Measurements from ENCODE around the gene E2F4. TPM values are rescaled to one million over a fixed set of nuclear protein-coding genes. Genes with fewer than 3 reads are reported as not detected.
A peak's percentile ranks its signal among the peaks of the same experiment; 100 is the strongest.

E2F4 gene
- total and polyA plus RNA-seq, 9 of the 15 experiments (the other 6 are each of a cell fraction or from before 2014, with no cell fraction given) = 9.7 to 139 (median 106) TPM

- TF ChIP-seq CHCHD3 (CRISPR knock-in tag; IDR thresholded peaks at IDR 0.05) (no peak), BCL6 (CRISPR knock-in tag; IDR thresholded peaks at IDR 0.05) (no peak), SIN3B (IDR thresholded peaks at IDR 0.05; ENCODE audit: low read depth) (no peak), ZKSCAN3 (CRISPR knock-in tag; IDR thresholded peaks at IDR 0.05) (no peak), RBM17 (IDR thresholded peaks at IDR 0.05; ENCODE audit: borderline replicate concordance, low read depth, low read length) (no peak), CEBPB (tag; IDR thresholded peaks at IDR 0.05) (no peak), SMARCA5 (IDR thresholded peaks at IDR 0.05) (no peak), ZNF717 (CRISPR knock-in tag; IDR thresholded peaks at IDR 0.05) (no peak), KAT7 (CRISPR knock-in tag; IDR thresholded peaks at IDR 0.05; ENCODE audit: borderline replicate concordance) (0 out of 2 replicates have a peak, but pooled peaks have one; percentile 70), MEF2A (IDR thresholded peaks at IDR 0.05; ENCODE audit: control insufficient read depth, low read depth, low read length) (no peak), RUNX1 (IDR thresholded peaks at IDR 0.05; ENCODE audit: low read depth) (peak; percentile 22; the same call in 1 of the 2 replicates), TEAD2 (tag; IDR thresholded peaks at IDR 0.05) (no peak), RBBP5 (IDR thresholded peaks at IDR 0.05; ENCODE audit: borderline replicate concordance, insufficient read depth, low read length, poor library complexity, severe bottlenecking) (peak; percentile 41), ZNF75A (CRISPR knock-in tag; IDR thresholded peaks at IDR 0.05) (no peak), POLR3G (IDR thresholded peaks at IDR 0.05; ENCODE audit: extremely low read depth, insufficient read length, insufficient replicate concordance) (no peak), CC2D1A (IDR thresholded peaks at IDR 0.05) (no peak), ZMIZ1 (IDR thresholded peaks at IDR 0.05; ENCODE audit: low read depth in 2 of 2, low read length in 2 of 2) (no peak), ELF4 (CRISPR knock-in tag; IDR thresholded peaks at IDR 0.05) (no peak), GTF2F1 (IDR thresholded peaks at IDR 0.05; ENCODE audit: low read depth, low read length) (no peak)
- TF ChIP-seq, protein P1, sequence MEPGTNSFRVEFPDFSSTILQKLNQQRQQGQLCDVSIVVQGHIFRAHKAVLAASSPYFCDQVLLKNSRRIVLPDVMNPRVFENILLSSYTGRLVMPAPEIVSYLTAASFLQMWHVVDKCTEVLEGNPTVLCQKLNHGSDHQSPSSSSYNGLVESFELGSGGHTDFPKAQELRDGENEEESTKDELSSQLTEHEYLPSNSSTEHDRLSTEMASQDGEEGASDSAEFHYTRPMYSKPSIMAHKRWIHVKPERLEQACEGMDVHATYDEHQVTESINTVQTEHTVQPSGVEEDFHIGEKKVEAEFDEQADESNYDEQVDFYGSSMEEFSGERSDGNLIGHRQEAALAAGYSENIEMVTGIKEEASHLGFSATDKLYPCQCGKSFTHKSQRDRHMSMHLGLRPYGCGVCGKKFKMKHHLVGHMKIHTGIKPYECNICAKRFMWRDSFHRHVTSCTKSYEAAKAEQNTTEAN (CRISPR knock-in tag; IDR thresholded peaks at IDR 0.05) = no peak
- TF ChIP-seq, protein P2, sequence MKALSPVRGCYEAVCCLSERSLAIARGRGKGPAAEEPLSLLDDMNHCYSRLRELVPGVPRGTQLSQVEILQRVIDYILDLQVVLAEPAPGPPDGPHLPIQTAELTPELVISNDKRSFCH (CRISPR knock-in tag; IDR thresholded peaks at IDR 0.05) = no peak
- TF ChIP-seq, protein P2 (tag; IDR thresholded peaks at IDR 0.05) = 0 out of 2 replicates have a peak, but pooled peaks have one; percentile 30
- TF ChIP-seq, protein P3, sequence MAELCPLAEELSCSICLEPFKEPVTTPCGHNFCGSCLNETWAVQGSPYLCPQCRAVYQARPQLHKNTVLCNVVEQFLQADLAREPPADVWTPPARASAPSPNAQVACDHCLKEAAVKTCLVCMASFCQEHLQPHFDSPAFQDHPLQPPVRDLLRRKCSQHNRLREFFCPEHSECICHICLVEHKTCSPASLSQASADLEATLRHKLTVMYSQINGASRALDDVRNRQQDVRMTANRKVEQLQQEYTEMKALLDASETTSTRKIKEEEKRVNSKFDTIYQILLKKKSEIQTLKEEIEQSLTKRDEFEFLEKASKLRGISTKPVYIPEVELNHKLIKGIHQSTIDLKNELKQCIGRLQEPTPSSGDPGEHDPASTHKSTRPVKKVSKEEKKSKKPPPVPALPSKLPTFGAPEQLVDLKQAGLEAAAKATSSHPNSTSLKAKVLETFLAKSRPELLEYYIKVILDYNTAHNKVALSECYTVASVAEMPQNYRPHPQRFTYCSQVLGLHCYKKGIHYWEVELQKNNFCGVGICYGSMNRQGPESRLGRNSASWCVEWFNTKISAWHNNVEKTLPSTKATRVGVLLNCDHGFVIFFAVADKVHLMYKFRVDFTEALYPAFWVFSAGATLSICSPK (IDR thresholded peaks at IDR 0.05; ENCODE audit: borderline replicate concordance) = no peak
Measured at GRCh38 chr16:67155295-67156142, 36.4 kb upstream of the E2F4 start (continued).
